WTC11 (cell line): ENCODE measurements around the gene RGS7. TPM values are rescaled to one million over a fixed set of nuclear protein-coding genes. Genes with fewer than 3 reads are reported as not detected.

ENCODE experiments used
- ATAC-seq: fragments of 200-7000 bp; cut with Tn5 transposase; 2 replicates; pipeline ENCODE4 v1.10.0; 2021; ENCODE audit warnings: mild to moderate bottlenecking, moderate library complexity
- CTCF ChIA-PET: fragments of 300-600 bp; sonication (Branson Sonifier 250); formaldehyde crosslinking; loops from one replicate; lab custom pipeline; 2021; ENCODE audit warnings: antibody characterized with exemption; lab: Charles Lee
- POLR2A ChIA-PET: fragments of 350-600 bp; sonication (Branson Sonifier 250); formaldehyde crosslinking; loops from one replicate; lab custom pipeline; 2021; ENCODE audit warnings: antibody characterized with exemption; lab: Charles Lee
- DNase-seq: peaks from one replicate; pipeline ENCODE4 v3.0.0; 2021; ENCODE audit warnings: low spot score
- H3K27ac Mint-ChIP-seq: 2 replicates; pipeline ENCODE4 v1.8.0; 2021; ENCODE audit warnings: mixed read lengths
- H3K27me3 Mint-ChIP-seq: 2 replicates; pipeline ENCODE4 v1.8.0; 2021; ENCODE audit warnings: low read depth, mild to moderate bottlenecking, moderate library complexity, mixed read lengths
- H3K36me3 Mint-ChIP-seq: 2 replicates; pipeline ENCODE4 v1.8.0; 2021; ENCODE audit warnings: mixed read lengths
- H3K4me1 Mint-ChIP-seq: 2 replicates; pipeline ENCODE4 v1.8.0; 2022; ENCODE audit warnings: mixed read lengths
- H3K4me3 Mint-ChIP-seq: 2 replicates; pipeline ENCODE4 v1.8.0; 2021; ENCODE audit warnings: mild to moderate bottlenecking, moderate library complexity, mixed read lengths
- H3K9me3 Mint-ChIP-seq: 2 replicates; pipeline ENCODE4 v1.8.0; 2021; ENCODE audit warnings: mixed read lengths
- ARID4B ChIP-seq: sonication (generic); formaldehyde crosslinking; IDR thresholded peaks from 2 replicates; pipeline ENCODE4 v1.8.0; 2023; ENCODE audit warnings: missing genetic modification reagents, mild to moderate bottlenecking, borderline replicate concordance
- CDX4 ChIP-seq: fragments of 250-450 bp; sonication (Bioruptor Pico); IDR thresholded peaks from 2 replicates; pipeline ENCODE4 v1.9.0; 2021; ENCODE audit warnings: moderate library complexity, mild to moderate bottlenecking, inconsistent platforms, borderline replicate concordance
- E2F5 ChIP-seq: sonication (generic); formaldehyde crosslinking; IDR thresholded peaks from 2 replicates; pipeline ENCODE4 v1.8.1; 2022; ENCODE audit warnings: mild to moderate bottlenecking, moderate library complexity, missing genetic modification reagents
- FOXK1 ChIP-seq: sonication (generic); formaldehyde crosslinking; IDR thresholded peaks from 2 replicates; pipeline ENCODE4 v1.8.0; 2022; ENCODE audit warnings: mild to moderate bottlenecking, moderate library complexity, missing genetic modification reagents
- FOXP4 ChIP-seq: sonication (generic); formaldehyde crosslinking; IDR thresholded peaks from 2 replicates; pipeline ENCODE4 v1.8.0; 2022; ENCODE audit warnings: mild to moderate bottlenecking, missing genetic modification reagents
- GRHL2 ChIP-seq: fragments of 250-450 bp; sonication (Bioruptor Pico); IDR thresholded peaks from 2 replicates; pipeline ENCODE4 v1.8.0; 2022; ENCODE audit warnings: mild to moderate bottlenecking, moderate library complexity; ENCODE audit not compliant: insufficient replicate concordance, severe bottlenecking
- IRF2 ChIP-seq: sonication (generic); formaldehyde crosslinking; IDR thresholded peaks from 2 replicates; pipeline ENCODE4 v1.8.0; 2022; ENCODE audit warnings: low read depth, missing genetic modification reagents, borderline replicate concordance
- MYBL2 ChIP-seq: sonication (generic); formaldehyde crosslinking; IDR thresholded peaks from 2 replicates; pipeline ENCODE4 v1.8.1; 2023; ENCODE audit warnings: mild to moderate bottlenecking, moderate library complexity, missing genetic modification reagents
- NFATC4 ChIP-seq: fragments of 250-450 bp; sonication (Bioruptor Pico); IDR thresholded peaks from 2 replicates; pipeline ENCODE4 v1.9.0; 2021; ENCODE audit warnings: mild to moderate bottlenecking
- NFE2L1 ChIP-seq: sonication (generic); formaldehyde crosslinking; IDR thresholded peaks from 2 replicates; pipeline ENCODE4 v1.8.1; 2023; ENCODE audit warnings: missing genetic modification reagents
- NR2C2 ChIP-seq: sonication (generic); formaldehyde crosslinking; IDR thresholded peaks from 2 replicates; pipeline ENCODE4 v1.8.0; 2022; ENCODE audit warnings: mild to moderate bottlenecking, missing genetic modification reagents
- OVOL2 ChIP-seq: fragments of 250-450 bp; sonication (Bioruptor Pico); IDR thresholded peaks from 2 replicates; pipeline ENCODE4 v1.9.0; 2021; ENCODE audit warnings: mild to moderate bottlenecking, borderline replicate concordance
- TEAD1 ChIP-seq: sonication (generic); formaldehyde crosslinking; IDR thresholded peaks from 2 replicates; pipeline ENCODE4 v1.8.0; 2022; ENCODE audit warnings: mild to moderate bottlenecking, missing genetic modification reagents
- TEAD4 ChIP-seq: sonication (generic); formaldehyde crosslinking; IDR thresholded peaks from 2 replicates; pipeline ENCODE4 v1.8.0; 2022; ENCODE audit warnings: mild to moderate bottlenecking, missing genetic modification reagents
- USF1 ChIP-seq: sonication (generic); formaldehyde crosslinking; IDR thresholded peaks from 2 replicates; pipeline ENCODE4 v1.8.0; 2022; ENCODE audit warnings: mild to moderate bottlenecking, missing genetic modification reagents
- ZMAT4 ChIP-seq: fragments of 250-450 bp; sonication (Bioruptor Pico); IDR thresholded peaks from 2 replicates; pipeline ENCODE4 v1.9.0; 2021; ENCODE audit warnings: mild to moderate bottlenecking
- ZNF232 ChIP-seq: sonication (generic); formaldehyde crosslinking; IDR thresholded peaks from 2 replicates; pipeline ENCODE4 v1.8.0; 2022; ENCODE audit warnings: mild to moderate bottlenecking, missing genetic modification reagents
- total RNA-seq: library from RNA; stranded (reverse); gene quantifications from 3 replicates; pipeline ENCODE4 v1.2.3, GENCODE V29; 2021
- TF ChIP-seq, protein P1 (sequence below): sonication (generic); formaldehyde crosslinking; IDR thresholded peaks from 2 replicates; pipeline ENCODE4 v1.8.0; 2023; ENCODE audit warnings: missing genetic modification reagents
- TF ChIP-seq, protein P2 (sequence below): sonication (generic); formaldehyde crosslinking; IDR thresholded peaks from 2 replicates; pipeline ENCODE4 v1.8.1; 2022; ENCODE audit warnings: low read depth, missing genetic modification reagents, borderline replicate concordance

Gene RGS7
- total RNA-seq, 1 experiment from 2014 or later, result 1.2 TPM

DNA sequence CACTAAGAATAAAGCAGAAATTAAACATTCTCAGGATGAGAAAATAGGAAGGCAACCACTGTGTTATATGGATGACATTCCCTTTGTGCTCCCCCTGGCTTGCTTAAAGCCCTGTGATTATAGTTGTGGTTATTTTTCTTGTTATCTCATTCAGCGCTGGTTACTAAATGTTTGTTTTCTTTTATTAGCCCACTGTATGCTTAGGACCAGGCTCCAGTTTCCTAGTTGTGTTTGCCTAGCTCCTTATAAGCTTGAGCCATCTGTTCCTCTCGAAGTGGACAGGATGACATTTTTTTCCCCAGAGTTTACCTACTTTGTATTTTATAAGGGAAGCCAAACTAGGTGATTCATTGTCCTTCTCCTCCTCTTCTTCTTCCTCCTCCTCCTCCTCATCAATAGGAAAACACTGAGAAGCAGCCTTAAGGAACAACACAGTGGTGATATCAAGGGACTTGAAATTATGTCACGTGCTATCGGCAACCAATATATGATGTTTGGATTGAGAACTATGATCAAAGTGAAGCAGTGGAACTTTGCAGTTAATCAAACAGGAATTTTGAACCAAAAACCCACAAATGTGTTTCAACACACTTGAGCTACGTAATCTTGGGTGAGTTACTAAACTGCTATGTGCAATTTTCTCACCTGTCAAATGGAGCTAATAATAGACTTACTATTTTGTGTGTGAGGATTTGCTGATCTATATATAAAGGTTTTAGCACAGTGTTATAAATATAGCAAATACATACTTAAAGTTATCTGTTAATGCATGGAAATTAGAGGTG, 35.1 kb upstream of the RGS7 start:
- CTCF ChIA-PET, result no interaction called here
- Mint-ChIP-seq H3K36me3 (no peaks in the 10 kb centered on the region), H3K4me3 (no peak overlapping the region), H3K27me3 (no peaks in the 10 kb centered on the region), H3K9me3 (peaks cover 6% of the 10 kb centered on the region; the same call in 1 of the 2 replicates), H3K27ac (no peak overlapping the region), H3K4me1 (peaks cover 9% of the 10 kb centered on the region)
- POLR2A ChIA-PET, result no interaction called here
- DNase-seq (no peak), ATAC-seq (no peak)
- TF ChIP-seq FOXP4 (CRISPR knock-in tag) (no peak), NFE2L1 (CRISPR knock-in tag) (no peak), FOXK1 (CRISPR knock-in tag) (no peak), E2F5 (CRISPR knock-in tag) (no peak), GRHL2 (no peak), TEAD1 (no peak), MYBL2 (CRISPR knock-in tag) (no peak), TEAD4 (CRISPR knock-in tag) (no peak), ARID4B (no peak), IRF2 (CRISPR knock-in tag) (no peak)
- TF ChIP-seq, protein P1, sequence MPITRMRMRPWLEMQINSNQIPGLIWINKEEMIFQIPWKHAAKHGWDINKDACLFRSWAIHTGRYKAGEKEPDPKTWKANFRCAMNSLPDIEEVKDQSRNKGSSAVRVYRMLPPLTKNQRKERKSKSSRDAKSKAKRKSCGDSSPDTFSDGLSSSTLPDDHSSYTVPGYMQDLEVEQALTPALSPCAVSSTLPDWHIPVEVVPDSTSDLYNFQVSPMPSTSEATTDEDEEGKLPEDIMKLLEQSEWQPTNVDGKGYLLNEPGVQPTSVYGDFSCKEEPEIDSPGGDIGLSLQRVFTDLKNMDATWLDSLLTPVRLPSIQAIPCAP (CRISPR knock-in tag), result no peak
- TF ChIP-seq, protein P2, sequence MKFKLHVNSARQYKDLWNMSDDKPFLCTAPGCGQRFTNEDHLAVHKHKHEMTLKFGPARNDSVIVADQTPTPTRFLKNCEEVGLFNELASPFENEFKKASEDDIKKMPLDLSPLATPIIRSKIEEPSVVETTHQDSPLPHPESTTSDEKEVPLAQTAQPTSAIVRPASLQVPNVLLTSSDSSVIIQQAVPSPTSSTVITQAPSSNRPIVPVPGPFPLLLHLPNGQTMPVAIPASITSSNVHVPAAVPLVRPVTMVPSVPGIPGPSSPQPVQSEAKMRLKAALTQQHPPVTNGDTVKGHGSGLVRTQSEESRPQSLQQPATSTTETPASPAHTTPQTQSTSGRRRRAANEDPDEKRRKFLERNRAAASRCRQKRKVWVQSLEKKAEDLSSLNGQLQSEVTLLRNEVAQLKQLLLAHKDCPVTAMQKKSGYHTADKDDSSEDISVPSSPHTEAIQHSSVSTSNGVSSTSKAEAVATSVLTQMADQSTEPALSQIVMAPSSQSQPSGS, result no peak

GRCh38 chr1:241390526-241390925, 33.5 kb upstream of the RGS7 start:
- no peaks in the 10 kb centered on the region for H3K36me3 Mint-ChIP-seq
- H3K4me1 Mint-ChIP-seq, result no peaks in the 10 kb centered on the region
- POLR2A ChIA-PET, result no interaction called here
- H3K27ac Mint-ChIP-seq, result no peak overlapping the region
- CTCF ChIA-PET, result no interaction called here
- no peaks in the 10 kb centered on the region for H3K27me3 Mint-ChIP-seq
- DNase-seq, result no peak
- no peak overlapping the region for H3K4me3 Mint-ChIP-seq
- no peak for ATAC-seq
- peaks cover 4% of the 10 kb centered on the region; the same call in 1 of the 2 replicates for H3K9me3 Mint-ChIP-seq
- TF ChIP-seq NR2C2 (CRISPR knock-in tag) (no peak), NFATC4 (no peak), OVOL2 (no peak), ARID4B (no peak), CDX4 (CRISPR knock-in tag) (no peak), USF1 (CRISPR knock-in tag) (no peak), ZNF232 (CRISPR knock-in tag) (no peak), ZMAT4 (no peak)
